ENCODE measurements around the gene CEP44.

DNA sequence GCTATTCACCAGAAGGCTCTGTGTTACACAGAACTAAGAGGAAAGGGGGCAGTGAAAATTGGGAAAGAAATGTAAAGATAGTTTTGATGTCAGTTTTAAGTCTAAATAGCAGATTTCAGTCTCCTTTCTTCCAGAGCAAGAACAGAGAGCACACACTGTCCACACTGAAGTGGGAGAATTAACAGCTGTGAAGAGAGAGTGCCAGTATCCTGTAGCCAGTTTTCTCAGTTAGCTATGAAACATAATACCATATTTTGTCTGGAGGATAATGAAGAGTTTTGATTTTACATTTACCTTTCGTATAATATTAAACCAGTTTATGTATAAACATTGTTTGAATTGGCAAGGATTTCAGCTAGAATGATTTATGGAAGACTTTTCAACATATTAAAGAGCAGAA, 35.3 kb upstream of the CEP44 start:
- TF ChIP-seq, protein P1, sequence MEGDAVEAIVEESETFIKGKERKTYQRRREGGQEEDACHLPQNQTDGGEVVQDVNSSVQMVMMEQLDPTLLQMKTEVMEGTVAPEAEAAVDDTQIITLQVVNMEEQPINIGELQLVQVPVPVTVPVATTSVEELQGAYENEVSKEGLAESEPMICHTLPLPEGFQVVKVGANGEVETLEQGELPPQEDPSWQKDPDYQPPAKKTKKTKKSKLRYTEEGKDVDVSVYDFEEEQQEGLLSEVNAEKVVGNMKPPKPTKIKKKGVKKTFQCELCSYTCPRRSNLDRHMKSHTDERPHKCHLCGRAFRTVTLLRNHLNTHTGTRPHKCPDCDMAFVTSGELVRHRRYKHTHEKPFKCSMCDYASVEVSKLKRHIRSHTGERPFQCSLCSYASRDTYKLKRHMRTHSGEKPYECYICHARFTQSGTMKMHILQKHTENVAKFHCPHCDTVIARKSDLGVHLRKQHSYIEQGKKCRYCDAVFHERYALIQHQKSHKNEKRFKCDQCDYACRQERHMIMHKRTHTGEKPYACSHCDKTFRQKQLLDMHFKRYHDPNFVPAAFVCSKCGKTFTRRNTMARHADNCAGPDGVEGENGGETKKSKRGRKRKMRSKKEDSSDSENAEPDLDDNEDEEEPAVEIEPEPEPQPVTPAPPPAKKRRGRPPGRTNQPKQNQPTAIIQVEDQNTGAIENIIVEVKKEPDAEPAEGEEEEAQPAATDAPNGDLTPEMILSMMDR (IDR thresholded peaks at IDR 0.05) = no peak
- TF ChIP-seq POLR2AphosphoS5 (IDR thresholded peaks at IDR 0.05; ENCODE audit: insufficient read depth in 1 of 2, low read depth in 1 of 2) = no peak
- no peak for TF ChIP-seq POLR2A (IDR thresholded peaks at IDR 0.05)
